T-helper 1 cell treated with Interleukin-12 subunit alpha and Interleukin-12 subunit beta and Interleukin-4 antibody, amounts not matched to agents 30 μg/mL and 1 μg/mL, for 36 hours (primary cell): ENCODE results near the gene XAB2.

ENCODE experiments used
- H3K27ac Mint-ChIP-seq: one replicate; pipeline ENCODE4 v1.8.0; 2021; ENCODE audit warnings: mild to moderate bottlenecking, mixed read lengths
- H3K27me3 Mint-ChIP-seq: one replicate; pipeline ENCODE4 v1.8.0; 2021; ENCODE audit warnings: low read depth, mixed read lengths
- H3K36me3 Mint-ChIP-seq: one replicate; pipeline ENCODE4 v1.8.0; 2021; ENCODE audit warnings: low read depth, mixed read lengths
- H3K4me1 Mint-ChIP-seq: one replicate; pipeline ENCODE4 v1.8.0; 2021; ENCODE audit warnings: low read depth, mixed read lengths
- H3K4me3 Mint-ChIP-seq: one replicate; pipeline ENCODE4 v1.8.0; 2021; ENCODE audit warnings: mild to moderate bottlenecking, moderate library complexity, mixed read lengths
- H3K9me3 Mint-ChIP-seq: one replicate; pipeline ENCODE4 v1.8.0; 2021; ENCODE audit warnings: mixed read lengths

XAB2 gene

DNA sequence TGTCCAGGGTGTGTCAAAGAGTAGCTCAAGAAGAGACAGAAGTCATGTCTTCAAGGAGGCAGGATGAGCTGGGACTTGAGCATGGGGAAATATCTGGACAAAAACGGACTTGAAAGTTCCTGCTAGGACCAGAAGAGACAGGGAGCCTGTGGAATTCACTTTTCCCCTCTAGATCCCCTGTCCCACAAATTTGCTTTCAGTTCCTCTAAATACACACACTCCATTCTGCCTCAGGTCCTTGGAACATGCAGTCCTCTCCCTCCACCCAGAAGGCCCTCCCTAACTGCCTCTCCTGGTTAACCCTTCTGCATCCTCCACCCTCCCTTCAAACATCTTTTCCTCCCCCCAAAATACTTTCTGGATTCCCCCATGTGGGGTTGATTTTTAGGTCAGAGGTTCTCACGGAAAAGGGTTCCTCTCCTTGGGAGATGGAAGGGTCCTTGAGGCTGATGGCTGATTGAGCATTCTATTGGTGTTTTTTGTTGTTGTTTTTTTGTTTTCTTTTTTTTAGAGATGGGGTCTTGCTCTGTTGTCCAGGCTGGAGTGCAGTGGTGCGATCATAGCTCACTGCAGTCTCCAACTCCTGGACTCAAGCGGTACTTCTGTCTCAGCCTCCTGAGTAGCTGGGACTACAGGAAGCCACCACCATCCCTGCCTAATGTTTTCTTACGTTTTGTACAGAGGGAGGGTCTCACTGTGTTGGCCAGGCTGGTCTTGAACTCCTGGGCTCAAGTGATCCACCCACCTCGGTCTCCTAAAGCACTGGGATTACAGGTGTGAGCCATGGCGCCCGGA lies 32.6 kb upstream of the XAB2 start:
- Mint-ChIP-seq H3K36me3 (no peaks in the 10 kb centered on the region), H3K4me1 (peaks cover 9% of the 10 kb centered on the region), H3K27me3 (peaks cover 5% of the 10 kb centered on the region), H3K9me3 (no peaks in the 10 kb centered on the region), H3K27ac (no peak overlapping the region), H3K4me3 (no peak overlapping the region)

DNA sequence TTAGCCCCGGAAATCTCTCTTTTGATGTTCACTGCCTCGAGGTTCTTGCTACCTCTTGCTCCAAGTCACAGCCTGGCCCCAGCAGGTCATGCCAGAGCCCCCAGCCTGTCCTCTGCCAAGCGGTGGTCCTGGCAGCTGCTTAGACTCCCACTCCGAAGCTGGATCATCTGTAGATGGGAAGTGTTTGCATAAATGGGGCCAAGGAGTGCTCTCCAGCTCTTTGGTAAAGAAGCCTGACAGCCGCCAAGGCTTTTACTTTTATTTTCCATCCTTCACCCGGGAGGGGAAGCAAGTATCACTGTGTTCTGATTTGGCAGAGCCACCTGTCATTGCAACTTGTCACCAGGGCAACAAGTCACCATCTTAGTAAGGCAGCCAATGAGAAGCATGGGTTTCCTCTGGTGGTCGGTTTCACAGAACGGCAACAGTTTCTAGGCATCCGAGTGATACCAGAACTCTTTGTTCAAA lies 28.9 kb upstream of the XAB2 start:
- Mint-ChIP-seq H3K36me3 (no peaks in the 10 kb centered on the region), H3K4me3 (peak overlapping the region; percentile 68), H3K27ac (peak overlapping the region; percentile 57), H3K9me3 (no peaks in the 10 kb centered on the region), H3K4me1 (peaks cover 12% of the 10 kb centered on the region), H3K27me3 (peaks cover 3% of the 10 kb centered on the region)

DNA sequence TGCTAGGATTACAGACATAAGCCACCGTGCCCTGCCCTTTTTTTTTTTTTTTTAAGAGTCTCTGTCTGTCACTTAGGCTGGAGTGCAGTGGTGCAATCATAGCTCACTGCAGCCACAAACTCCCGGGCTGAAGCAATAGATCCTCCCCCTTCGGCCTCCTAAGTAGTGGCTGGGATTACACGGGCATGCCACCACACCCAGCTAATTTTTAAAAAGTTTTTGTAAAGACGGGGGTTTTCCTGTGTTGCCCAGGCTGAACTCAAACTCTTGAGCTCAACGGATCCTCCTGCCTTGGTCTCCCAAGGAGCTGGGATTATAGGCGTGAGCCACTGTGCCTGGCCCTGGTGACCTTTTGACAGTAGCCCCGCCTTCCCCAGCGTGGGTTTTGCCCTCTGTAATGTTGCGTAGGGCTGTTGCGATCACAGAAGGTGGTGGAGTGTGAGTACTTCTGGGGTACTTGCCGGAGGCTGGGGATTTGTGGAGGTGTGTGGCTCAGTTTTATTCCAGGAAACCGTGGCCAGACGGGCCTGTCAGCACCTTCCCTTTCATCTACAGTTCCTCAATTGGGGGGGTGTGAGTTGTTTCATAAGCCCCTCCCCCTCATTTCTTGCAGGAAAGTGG lies 27.9 kb upstream of the XAB2 start:
- no peak overlapping the region for H3K4me3 Mint-ChIP-seq
- H3K36me3 Mint-ChIP-seq, result no peaks in the 10 kb centered on the region
- no peaks in the 10 kb centered on the region for H3K9me3 Mint-ChIP-seq
- no peak overlapping the region for H3K27ac Mint-ChIP-seq
- peaks cover 17% of the 10 kb centered on the region for H3K4me1 Mint-ChIP-seq
- peaks cover 3% of the 10 kb centered on the region for H3K27me3 Mint-ChIP-seq

DNA sequence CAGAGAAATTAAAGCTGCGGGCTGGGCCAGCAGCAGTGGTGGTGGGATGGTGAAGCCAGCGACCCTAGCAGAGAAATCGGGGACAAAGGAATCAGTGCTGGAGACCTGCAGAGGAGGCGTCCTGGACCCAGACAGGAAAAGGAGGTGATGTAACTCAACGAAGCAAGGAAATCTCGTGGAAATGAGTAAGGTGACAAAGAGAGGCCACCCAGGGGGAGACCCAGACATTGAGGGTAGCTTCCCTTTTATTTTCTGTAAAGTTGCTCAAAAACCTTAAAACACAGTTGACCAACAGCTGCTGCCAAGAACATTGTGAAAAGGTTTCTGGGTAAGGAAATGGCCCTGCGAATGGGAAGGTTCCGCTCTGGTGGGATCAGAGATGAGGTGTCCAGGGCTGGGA lies 26.2 kb upstream of the XAB2 start:
- H3K9me3 Mint-ChIP-seq, result no peaks in the 10 kb centered on the region
- no peak overlapping the region for H3K4me3 Mint-ChIP-seq
- H3K27me3 Mint-ChIP-seq, result peaks cover 4% of the 10 kb centered on the region
- H3K36me3 Mint-ChIP-seq, result no peaks in the 10 kb centered on the region
- no peak overlapping the region for H3K27ac Mint-ChIP-seq
- H3K4me1 Mint-ChIP-seq, result peaks cover 19% of the 10 kb centered on the region

DNA sequence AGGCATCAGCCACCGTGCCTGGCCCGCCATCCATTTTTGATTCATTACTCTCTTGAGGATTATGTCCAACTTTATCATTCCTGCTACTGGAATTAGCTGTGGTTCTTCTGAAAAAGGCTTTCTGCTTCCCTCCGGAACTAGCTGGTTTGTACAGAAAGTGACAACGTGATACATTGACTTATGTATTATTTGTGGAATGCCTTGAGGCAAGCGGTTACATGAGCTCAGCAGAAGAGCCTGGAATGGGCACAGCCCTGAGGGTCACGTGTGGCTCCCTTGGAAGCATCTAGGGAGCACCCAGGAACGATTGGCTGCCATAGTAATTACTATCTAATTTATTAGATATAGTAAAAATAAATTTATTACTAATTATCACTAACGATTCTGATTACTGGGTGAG lies 25.1 kb upstream of the XAB2 start:
- H3K9me3 Mint-ChIP-seq, result no peaks in the 10 kb centered on the region
- H3K4me1 Mint-ChIP-seq, result peaks cover 19% of the 10 kb centered on the region
- no peaks in the 10 kb centered on the region for H3K36me3 Mint-ChIP-seq
- no peak overlapping the region for H3K4me3 Mint-ChIP-seq
- H3K27me3 Mint-ChIP-seq, result peaks cover 4% of the 10 kb centered on the region
- H3K27ac Mint-ChIP-seq, result no peak overlapping the region

DNA sequence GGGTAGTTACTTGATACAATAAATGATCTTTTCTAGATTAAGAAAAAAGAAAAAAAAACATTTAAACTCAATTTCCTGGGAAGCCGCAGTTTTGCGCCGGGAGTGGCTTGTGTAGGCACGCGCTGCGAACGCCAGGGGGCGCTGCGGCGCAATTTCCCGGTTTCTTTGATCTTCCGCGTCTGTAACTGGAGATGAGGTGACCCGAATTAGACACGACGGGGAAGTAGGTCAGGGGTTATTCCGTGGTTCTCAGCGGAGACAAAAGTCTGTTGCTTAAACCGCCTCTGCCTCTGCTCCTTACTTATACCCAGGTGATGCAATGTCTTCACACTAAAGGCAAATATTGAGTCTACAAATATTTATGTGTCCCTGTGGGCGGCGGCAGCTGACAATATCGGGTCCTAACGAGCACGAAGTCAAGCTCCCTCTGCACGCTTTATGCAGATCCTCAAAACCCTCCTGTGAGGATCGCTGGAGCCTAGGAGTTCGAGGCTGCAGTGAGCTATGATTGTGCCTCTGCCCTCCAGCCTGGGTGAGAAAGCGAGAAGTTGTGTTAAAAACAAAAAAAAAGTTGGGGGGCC lies 22.8 kb upstream of the XAB2 start:
- Mint-ChIP-seq H3K4me1 (peaks cover 12% of the 10 kb centered on the region), H3K4me3 (peak overlapping the region; percentile 65), H3K9me3 (no peaks in the 10 kb centered on the region), H3K27ac (peak overlapping the region; percentile 76), H3K27me3 (peaks cover 4% of the 10 kb centered on the region), H3K36me3 (no peaks in the 10 kb centered on the region)

DNA sequence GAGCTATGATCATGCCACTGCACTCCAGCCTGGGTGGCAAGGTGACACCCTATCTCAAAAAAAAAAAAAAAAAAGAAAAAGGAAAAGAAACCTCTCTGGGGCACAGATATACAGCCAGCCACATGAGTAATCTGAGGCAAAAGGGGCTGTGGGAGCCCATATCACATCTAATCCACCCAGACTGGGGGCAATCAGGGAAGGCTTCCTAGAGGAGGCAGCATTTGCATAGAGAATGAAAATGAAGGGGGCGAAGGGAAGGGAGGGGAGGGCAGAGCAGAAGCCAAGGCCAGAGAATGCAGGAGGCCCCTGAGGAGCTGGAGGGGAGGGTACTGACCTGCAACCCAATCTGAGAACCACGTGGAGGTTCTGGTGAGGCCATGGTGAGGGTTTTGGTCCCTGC lies 20.8 kb upstream of the XAB2 start:
- Mint-ChIP-seq H3K9me3 (no peaks in the 10 kb centered on the region), H3K27me3 (peaks cover 4% of the 10 kb centered on the region), H3K27ac (no peak overlapping the region), H3K4me1 (peaks cover 7% of the 10 kb centered on the region), H3K36me3 (peaks cover 4% of the 10 kb centered on the region), H3K4me3 (no peak overlapping the region)

DNA sequence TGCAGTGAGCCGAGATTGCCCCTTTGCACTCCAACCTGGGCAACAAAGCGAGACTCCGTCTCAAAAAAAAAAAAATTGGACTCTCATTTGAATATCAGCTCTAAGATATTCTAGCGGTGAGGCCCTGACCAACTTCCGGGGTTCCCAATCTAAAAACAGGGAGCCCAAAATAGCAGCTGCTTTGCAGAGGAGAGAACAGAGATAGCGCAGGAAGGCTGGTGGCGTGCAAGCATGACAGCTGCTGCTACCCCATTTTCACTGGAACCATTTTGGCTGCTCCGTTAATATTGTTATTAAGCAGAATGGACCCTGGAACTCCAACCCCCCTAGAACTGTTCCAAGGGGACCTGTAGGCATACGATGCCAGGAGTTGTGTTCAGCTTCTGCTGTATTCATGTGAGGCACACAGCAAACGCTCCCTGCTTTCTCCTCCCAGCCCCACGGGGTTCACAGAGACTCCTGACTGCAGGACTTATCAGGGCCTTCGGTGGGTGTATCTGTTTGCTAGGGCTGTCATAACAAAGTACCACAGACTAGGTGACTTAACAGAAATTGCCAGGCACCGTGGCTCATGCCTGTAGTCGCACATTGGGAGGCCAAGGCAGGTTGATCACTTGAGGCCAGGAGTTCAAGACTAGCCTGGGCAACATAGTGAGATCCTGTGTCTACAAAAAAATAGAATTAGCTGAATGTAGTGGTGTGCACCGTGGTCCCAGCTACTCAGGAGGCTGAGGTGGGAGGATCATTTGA lies 19.1 kb upstream of the XAB2 start:
- peaks cover 8% of the 10 kb centered on the region for H3K36me3 Mint-ChIP-seq

DNA sequence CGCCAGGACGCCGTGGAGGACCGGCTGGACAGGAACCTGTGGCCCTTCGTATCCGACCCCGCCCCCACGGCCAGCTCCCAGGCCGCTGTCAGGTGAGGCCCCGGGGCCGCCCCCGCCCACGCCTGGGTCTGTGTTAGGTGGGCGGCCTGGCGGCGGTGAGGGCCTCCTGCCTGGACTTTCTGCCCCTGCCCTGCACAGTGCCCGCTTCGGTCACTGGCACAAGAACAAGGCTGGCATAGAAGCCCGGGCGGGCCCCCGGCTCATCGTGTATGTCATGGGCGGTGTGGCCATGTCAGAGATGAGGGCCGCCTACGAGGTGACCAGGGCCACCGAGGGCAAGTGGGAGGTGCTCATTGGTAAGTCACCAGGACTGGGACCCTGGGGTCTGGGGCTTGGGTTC lies 17.8 kb upstream of the XAB2 start:
- H3K4me3 Mint-ChIP-seq, result no peak overlapping the region
- H3K36me3 Mint-ChIP-seq, result peaks cover 11% of the 10 kb centered on the region
- peaks cover 1% of the 10 kb centered on the region for H3K4me1 Mint-ChIP-seq
- H3K27ac Mint-ChIP-seq, result no peak overlapping the region
- no peaks in the 10 kb centered on the region for H3K9me3 Mint-ChIP-seq
- peaks cover 3% of the 10 kb centered on the region for H3K27me3 Mint-ChIP-seq

More for the DNA sequence above, 19.1 kb upstream of the XAB2 start:
- no peaks in the 10 kb centered on the region for H3K9me3 Mint-ChIP-seq
- H3K4me3 Mint-ChIP-seq, result no peak overlapping the region
- H3K27ac Mint-ChIP-seq, result no peak overlapping the region
- peaks cover 7% of the 10 kb centered on the region for H3K4me1 Mint-ChIP-seq
- H3K27me3 Mint-ChIP-seq, result peaks cover 4% of the 10 kb centered on the region

DNA sequence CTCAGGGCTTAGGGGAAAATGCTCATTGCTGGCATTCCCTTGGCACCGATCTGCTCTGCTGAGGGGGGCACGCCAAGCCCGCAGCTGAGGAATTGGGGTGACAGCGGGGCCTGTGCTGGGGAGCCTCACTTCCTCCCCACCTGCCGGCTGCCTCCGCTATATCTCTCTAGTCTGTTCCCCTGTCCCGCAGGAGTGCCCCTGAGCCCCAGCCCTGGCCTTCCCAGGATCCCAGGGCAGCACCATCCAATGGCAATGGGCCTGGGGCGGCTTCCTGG lies 17.0 kb upstream of the XAB2 start:
- H3K27me3 Mint-ChIP-seq, result no peaks in the 10 kb centered on the region
- no peaks in the 10 kb centered on the region for H3K9me3 Mint-ChIP-seq
- H3K36me3 Mint-ChIP-seq, result peaks cover 11% of the 10 kb centered on the region
- H3K4me1 Mint-ChIP-seq, result no peaks in the 10 kb centered on the region
- H3K27ac Mint-ChIP-seq, result no peak overlapping the region
- no peak overlapping the region for H3K4me3 Mint-ChIP-seq

DNA sequence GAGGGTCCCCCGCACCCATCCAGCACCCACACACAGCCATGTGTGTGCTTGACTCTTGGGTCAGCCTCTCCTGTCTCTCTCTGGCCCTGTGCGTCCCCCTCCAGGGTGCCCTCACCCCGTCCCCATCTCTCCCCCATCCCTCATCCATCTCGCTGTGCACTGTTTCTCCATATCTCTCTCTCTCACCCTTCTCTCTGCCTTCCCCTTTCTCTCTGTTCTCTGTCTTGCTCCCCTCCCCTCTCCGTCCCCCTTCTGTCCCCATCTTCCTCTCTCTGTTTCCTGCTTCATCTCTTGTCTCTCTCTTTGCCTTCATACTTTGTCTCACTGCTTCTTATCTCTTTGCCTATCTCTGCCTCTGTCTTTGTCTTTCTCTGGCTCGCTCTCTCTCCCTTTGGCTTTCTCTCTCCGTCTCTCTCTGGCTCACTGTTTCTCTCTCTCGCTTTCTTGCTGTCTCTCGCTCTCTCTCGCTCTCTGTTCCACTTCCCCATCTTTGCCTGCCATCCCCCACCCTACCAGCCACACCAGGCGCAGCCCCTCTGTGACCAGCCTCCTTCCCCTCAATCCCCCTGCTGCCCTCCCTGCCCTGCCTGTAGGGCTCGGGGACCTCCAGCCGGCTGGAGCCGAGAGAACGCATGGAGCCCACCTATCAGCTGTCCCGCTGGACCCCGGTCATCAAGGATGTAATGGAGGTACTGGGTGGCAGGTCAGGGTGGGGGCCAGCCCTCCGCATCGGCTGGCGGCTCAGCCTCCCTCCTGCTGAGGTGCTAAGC lies 16.5 kb upstream of the XAB2 start:
- Mint-ChIP-seq H3K4me3 (no peak overlapping the region), H3K27me3 (no peaks in the 10 kb centered on the region), H3K36me3 (peaks cover 11% of the 10 kb centered on the region)

DNA sequence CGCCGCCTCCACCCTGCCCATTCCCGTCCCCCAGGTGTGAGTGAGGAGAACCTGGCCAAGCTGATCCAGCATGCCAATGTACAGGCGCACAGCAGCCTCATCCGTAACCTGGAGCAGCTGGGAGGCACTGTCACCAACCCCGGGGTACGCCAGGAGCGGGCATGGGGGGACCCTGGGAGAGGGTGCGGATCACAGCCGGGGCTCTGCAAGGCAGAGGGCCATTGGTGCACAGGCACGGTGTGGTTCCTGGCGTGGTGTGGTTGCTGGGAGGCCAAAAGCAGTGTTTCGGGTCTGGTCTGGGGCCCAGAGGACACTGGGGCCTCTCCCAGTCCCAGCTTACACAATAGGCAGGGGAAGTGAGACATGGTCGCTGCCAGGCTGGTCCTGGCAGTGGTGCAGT lies 15.8 kb upstream of the XAB2 start:
- Mint-ChIP-seq H3K27ac (no peak overlapping the region), H3K9me3 (no peaks in the 10 kb centered on the region), H3K4me1 (peaks cover 3% of the 10 kb centered on the region), H3K27me3 (no peaks in the 10 kb centered on the region), H3K4me3 (no peak overlapping the region), H3K36me3 (peaks cover 14% of the 10 kb centered on the region)

More for the DNA sequence above, 16.5 kb upstream of the XAB2 start:
- H3K27ac Mint-ChIP-seq, result no peak overlapping the region
- H3K4me1 Mint-ChIP-seq, result no peaks in the 10 kb centered on the region
- no peaks in the 10 kb centered on the region for H3K9me3 Mint-ChIP-seq

DNA sequence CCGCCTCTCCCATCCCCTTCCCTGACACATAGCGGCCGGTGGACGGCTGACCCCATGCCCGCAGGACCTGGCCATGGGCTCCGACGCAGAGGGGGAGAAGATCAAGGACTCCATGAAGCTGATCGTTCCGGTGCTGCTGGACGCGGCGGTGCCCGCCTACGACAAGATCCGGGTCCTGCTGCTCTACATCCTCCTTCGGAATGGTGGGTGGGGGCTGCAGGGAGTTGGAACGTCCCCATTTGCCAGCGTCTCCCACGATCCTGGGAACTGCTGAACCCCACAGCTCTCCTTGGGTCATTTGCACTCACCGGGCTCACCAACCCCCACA lies 15.2 kb upstream of the XAB2 start:
- H3K27ac Mint-ChIP-seq, result no peak overlapping the region
- no peaks in the 10 kb centered on the region for H3K27me3 Mint-ChIP-seq
- peaks cover 21% of the 10 kb centered on the region for H3K36me3 Mint-ChIP-seq
- H3K4me1 Mint-ChIP-seq, result peaks cover 9% of the 10 kb centered on the region
- no peak overlapping the region for H3K4me3 Mint-ChIP-seq
- H3K9me3 Mint-ChIP-seq, result no peaks in the 10 kb centered on the region
